Right lobe of liver (tissue), 4 donors: ENCODE results near the gene ZNF592.

Source experiments
- CTCF ChIP-seq, 4 donors: fragments of 200-600 bp in 3 of 4; fragments of 450-650 bp in 1 of 4; IDR thresholded peaks; one replicate each; pipeline versions ENCODE4 v1.5.1 to v1.8.0; 2016 to 2022; ENCODE audit warnings: antibody characterized with exemption in 4 of 4, mild to moderate bottlenecking in 2 of 4
- POLR2A ChIP-seq: fragments of 450-650 bp; IDR thresholded peaks from one replicate; pipeline ENCODE4 v1.6.1; 2017; ENCODE audit warnings: antibody characterized with exemption, mild to moderate bottlenecking
- donor health status: DM: no; HTN: no; CAD: no.
- donor health status: DM: no; HTN: no; CAD: no.
- donor health status: DM: no; HTN: yes; CAD: no.

GRCh38 chr15:84750583-84751092 lies 2.2 kb downstream of the ZNF592 start:
- TF ChIP-seq CTCF (IDR thresholded peaks at IDR 0.05) = no peak
- no peak for TF ChIP-seq POLR2A
